Gastroesophageal sphincter (tissue), 3 donors: Measurements from ENCODE around the gene CDCA5.

Source experiments
- CTCF ChIP-seq, 4 experiments: fragments of 200-600 bp in 2 of 4; fragments of 450-650 bp in 2 of 4; sonication (generic) in 1 of 4; IDR thresholded peaks; one replicate each; pipeline ENCODE4 v1.5.1; 2017 to 2019; ENCODE audit warnings: antibody characterized with exemption in 4 of 4, mild to moderate bottlenecking in 2 of 4, moderate library complexity in 2 of 4
- EP300 ChIP-seq: sonication (generic); formaldehyde crosslinking; IDR thresholded peaks from one replicate; pipeline ENCODE4 v1.6.1; 2017; ENCODE audit warnings: antibody characterized with exemption, mild to moderate bottlenecking
- POLR2A ChIP-seq, 2 donors: fragments of 450-650 bp; IDR thresholded peaks; one replicate each; pipeline ENCODE4 v1.6.1; 2017; ENCODE audit warnings: antibody characterized with exemption in 2 of 2, mild to moderate bottlenecking in 2 of 2, moderate library complexity in 1 of 2
- POLR2AphosphoS5 ChIP-seq: sonication (generic); formaldehyde crosslinking; IDR thresholded peaks from one replicate; pipeline ENCODE4 v1.6.1; 2017; ENCODE audit warnings: antibody characterized with exemption

DNA sequence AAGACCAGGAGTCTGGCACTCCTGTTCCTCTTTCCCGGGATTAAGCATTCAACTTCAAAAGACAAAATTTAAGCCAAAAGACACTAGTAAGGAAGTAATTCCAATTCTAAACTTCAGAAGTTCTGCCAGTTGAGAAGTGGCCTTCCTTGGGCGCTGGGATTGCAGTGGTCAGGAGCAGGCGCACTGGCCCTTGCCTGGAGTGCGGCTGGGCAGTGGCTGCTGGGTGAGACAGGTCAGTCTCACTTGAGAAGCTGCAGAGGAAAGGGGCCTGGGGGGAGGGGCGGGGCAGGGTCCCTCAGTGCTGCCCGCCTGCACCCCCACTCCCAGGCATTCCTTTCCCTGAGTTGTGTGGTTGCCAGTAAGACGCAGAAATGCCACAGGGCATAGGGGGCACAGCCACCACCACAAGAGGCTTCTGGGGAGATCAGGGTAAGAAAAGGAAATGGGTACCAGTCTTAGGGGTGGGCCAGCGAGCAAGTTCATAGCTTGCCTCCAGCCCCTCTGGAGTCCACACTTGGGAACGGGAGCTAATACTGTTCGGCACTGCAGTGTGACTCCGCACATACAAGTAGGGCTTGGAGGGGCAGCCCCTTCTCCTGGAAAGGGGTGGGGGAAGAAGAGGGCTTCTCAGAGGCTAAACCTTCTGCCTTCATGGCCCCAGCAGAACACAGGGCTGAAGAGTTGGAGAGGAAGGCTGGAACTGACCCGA lies 43.8 kb upstream of the CDCA5 start:
- no peak for TF ChIP-seq CTCF (IDR thresholded peaks at IDR 0.05)
- no peak for TF ChIP-seq POLR2AphosphoS5
- no peak for TF ChIP-seq POLR2A (IDR thresholded peaks at IDR 0.05)
- no peak for TF ChIP-seq EP300
